HFF-Myc (cell line): ENCODE data around the gene VMO1.

ENCODE experiments used
- DNase-seq: peaks from one replicate; pipeline ENCODE4 v3.0.0-alpha.2; 2011; ENCODE audit warnings: low read depth; ENCODE audit errors: extremely low read depth
- H3K4me3 ChIP-seq: replicated peaks from 2 replicates; pipeline ENCODE4 v1.5.1; 2011; ENCODE audit warnings: low read depth, mild to moderate bottlenecking, control low read depth, low read length
- TF ChIP-seq, protein P1 (sequence below): IDR thresholded peaks from 2 replicates; pipeline ENCODE4 v1.5.1; 2012; ENCODE audit warnings: mild to moderate bottlenecking, low read depth, low read length, control low read depth; ENCODE audit errors: missing control alignments

Gene VMO1

DNA sequence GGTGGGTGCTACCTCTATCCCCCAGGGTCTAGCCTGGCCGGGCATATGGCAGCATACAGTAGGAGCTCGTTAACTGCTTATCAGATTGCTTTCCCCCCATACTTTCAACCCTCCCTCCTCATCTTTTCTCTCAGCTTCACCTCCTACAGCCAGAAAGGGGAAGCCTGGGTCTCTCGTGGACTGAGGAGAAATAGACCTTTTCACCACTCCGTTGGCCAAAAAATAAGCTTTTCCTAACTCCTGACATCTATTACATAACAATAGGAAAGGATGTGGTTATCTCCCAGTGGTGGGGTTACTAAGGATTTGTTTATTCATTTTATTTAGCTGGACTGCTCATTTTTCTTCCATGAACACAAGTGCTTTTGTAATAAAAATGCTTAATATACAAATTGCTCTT is 37.5 kb downstream of the VMO1 start:
- DNase-seq, result no peak
- TF ChIP-seq, protein P1, sequence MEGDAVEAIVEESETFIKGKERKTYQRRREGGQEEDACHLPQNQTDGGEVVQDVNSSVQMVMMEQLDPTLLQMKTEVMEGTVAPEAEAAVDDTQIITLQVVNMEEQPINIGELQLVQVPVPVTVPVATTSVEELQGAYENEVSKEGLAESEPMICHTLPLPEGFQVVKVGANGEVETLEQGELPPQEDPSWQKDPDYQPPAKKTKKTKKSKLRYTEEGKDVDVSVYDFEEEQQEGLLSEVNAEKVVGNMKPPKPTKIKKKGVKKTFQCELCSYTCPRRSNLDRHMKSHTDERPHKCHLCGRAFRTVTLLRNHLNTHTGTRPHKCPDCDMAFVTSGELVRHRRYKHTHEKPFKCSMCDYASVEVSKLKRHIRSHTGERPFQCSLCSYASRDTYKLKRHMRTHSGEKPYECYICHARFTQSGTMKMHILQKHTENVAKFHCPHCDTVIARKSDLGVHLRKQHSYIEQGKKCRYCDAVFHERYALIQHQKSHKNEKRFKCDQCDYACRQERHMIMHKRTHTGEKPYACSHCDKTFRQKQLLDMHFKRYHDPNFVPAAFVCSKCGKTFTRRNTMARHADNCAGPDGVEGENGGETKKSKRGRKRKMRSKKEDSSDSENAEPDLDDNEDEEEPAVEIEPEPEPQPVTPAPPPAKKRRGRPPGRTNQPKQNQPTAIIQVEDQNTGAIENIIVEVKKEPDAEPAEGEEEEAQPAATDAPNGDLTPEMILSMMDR, result no peak
- H3K4me3 ChIP-seq, result no peak overlapping the region

DNA sequence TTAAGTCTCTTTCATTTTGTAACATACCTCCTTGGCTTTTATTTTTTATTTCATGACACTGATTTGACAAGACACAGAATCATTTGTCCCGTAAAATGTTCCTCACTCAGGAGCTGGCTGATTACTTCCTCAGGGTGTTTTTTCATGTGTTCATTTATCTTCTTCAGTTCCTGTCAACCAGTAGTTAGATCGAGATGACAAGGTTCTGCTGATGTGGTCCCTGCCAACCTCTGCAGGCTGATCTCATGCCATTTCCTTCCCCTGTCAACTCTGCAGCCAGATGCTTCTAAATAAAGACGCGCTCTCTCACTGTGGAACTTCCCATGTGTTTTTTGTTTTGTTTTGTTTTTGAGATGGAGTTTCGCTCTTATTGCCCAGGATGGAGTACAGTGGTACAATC is 38.3 kb downstream of the VMO1 start:
- TF ChIP-seq, protein P1, result no peak
- DNase-seq, result no peak
- H3K4me3 ChIP-seq, result no peak overlapping the region

DNA sequence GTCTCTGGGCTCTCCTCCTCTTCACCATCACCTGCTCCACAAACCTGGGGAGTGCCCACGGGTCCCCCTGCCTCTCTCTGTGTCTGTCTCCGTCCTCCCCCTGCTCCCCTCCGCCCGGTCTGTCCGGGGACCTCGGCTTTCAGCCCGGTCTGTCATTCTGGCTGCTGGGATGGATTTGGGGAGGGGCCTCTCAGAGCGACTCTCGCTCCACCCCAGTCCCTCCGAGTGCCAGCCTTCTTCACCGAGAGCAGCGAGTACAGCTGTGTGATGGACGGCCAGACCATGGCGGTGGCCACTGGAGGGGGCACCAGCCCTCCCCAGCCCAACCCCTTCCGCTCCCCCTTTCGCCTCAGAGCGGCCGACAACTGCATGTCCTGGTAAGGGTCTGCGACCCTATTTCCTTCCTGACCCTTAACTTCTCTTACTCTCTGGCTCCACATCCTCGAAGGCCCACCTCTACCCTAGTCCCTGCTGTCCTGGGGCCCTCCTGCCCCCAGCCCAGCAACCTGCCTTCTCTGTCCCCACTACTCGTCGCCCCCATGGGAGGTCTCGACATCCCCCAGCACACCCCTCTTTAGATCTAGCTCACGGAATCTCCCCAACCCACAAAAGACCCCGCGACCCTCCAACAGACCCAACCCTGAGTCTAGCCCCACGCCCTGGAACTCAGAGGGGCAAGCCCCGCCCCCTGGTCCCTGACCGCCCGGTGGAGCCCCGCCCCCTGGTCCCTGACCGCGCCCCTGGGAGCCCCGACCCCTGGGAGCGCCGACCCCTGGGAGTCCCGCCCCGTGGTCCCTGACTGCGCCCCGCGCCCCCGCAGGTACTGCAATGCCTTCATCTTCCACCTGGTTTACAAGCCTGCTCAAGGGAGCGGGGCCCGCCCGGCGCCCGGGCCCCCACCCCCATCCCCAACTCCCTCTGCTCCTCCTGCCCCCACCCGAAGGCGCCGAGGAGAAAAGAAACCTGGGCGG is 40.9 kb downstream of the VMO1 start:
- no peak for DNase-seq
- no peak overlapping the region for H3K4me3 ChIP-seq
- TF ChIP-seq, protein P1, result peak; percentile 4

DNA sequence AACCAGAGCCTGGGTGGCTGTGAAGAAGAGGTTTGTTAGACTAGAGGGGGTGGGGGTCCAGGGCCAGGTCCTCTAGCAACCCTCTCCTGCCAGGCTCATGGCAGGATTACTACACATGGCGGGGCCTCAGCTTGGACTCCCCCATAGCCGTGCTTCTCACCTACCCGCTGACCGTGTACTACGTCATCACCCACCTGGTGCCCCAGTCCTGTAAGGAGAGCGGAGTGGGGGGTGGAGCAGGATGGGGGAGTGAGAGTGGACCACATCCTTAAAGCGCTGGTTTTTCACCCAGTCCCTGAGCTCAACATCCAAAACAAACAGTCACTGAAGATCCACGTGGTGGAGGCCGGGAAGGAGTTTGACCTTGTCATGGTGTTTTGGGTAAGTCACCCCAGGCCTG is 42.3 kb downstream of the VMO1 start:
- H3K4me3 ChIP-seq, result no peak overlapping the region
- DNase-seq, result no peak
- TF ChIP-seq, protein P1, result no peak

DNA sequence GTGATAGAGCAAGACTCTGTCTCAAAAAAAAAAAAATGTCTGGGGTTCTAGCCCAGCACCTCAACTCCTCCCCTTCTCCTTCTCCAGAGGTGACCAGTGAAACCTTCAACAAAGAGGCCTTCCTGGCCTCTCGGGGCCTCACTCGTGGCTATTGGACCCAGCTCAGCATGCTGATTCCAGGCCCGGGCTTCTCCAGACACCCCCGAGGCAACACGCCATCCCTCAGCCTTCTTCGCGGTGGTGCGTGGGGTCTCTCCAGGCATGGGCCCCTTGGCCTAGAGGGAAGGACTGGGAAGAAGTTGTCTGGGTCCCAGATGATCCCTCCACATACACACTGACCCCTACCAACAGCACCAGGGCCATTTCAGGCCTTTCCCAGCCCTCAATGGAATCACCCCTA is 42.9 kb downstream of the VMO1 start:
- TF ChIP-seq, protein P1, result no peak
- no peak overlapping the region for H3K4me3 ChIP-seq
- no peak for DNase-seq

DNA sequence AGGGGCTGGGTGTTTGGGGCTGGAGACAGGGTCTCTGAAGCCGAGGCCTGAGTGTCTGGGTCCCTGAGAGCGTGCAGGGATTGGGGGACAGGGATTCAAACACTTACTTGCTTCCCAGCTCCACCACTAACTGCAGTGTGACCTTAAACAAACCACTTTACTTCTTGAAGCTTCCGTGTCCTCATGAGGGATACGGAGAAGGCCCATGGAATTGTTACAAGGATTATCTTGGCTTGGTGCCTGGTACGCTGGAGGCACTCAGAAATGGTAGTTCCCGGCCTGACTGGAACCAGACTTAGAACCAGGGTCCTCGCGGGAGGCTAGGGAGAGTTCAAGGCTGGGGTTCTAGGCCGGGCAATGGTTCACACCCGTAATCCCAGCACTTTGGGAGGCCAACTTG is 43.5 kb downstream of the VMO1 start:
- no peak overlapping the region for H3K4me3 ChIP-seq
- DNase-seq, result no peak
- TF ChIP-seq, protein P1, result no peak
